WTC11 (cell line): ENCODE results near the gene UBN1. TPM values are rescaled to one million over a fixed set of nuclear protein-coding genes. Genes with fewer than 3 reads are reported as not detected.

Source experiments
- ATAC-seq: fragments of 200-7000 bp; cut with Tn5 transposase; 2 replicates; pipeline ENCODE4 v1.10.0; 2021; ENCODE audit warnings: mild to moderate bottlenecking, moderate library complexity
- CTCF ChIA-PET: fragments of 300-600 bp; sonication (Branson Sonifier 250); formaldehyde crosslinking; loops from one replicate; lab custom pipeline; 2021; ENCODE audit warnings: antibody characterized with exemption; lab: Charles Lee
- POLR2A ChIA-PET: fragments of 350-600 bp; sonication (Branson Sonifier 250); formaldehyde crosslinking; loops from one replicate; lab custom pipeline; 2021; ENCODE audit warnings: antibody characterized with exemption; lab: Charles Lee
- DNase-seq: peaks from one replicate; pipeline ENCODE4 v3.0.0; 2021; ENCODE audit warnings: low spot score
- H3K27ac Mint-ChIP-seq: 2 replicates; pipeline ENCODE4 v1.8.0; 2021; ENCODE audit warnings: mixed read lengths
- H3K27me3 Mint-ChIP-seq: 2 replicates; pipeline ENCODE4 v1.8.0; 2021; ENCODE audit warnings: low read depth, mild to moderate bottlenecking, moderate library complexity, mixed read lengths
- H3K36me3 Mint-ChIP-seq: 2 replicates; pipeline ENCODE4 v1.8.0; 2021; ENCODE audit warnings: mixed read lengths
- H3K4me1 Mint-ChIP-seq: 2 replicates; pipeline ENCODE4 v1.8.0; 2022; ENCODE audit warnings: mixed read lengths
- H3K4me3 Mint-ChIP-seq: 2 replicates; pipeline ENCODE4 v1.8.0; 2021; ENCODE audit warnings: mild to moderate bottlenecking, moderate library complexity, mixed read lengths
- H3K9me3 Mint-ChIP-seq: 2 replicates; pipeline ENCODE4 v1.8.0; 2021; ENCODE audit warnings: mixed read lengths
- CBFB ChIP-seq: sonication (generic); formaldehyde crosslinking; IDR thresholded peaks from 2 replicates; pipeline ENCODE4 v1.8.1; 2022; ENCODE audit warnings: mild to moderate bottlenecking, low read depth, missing genetic modification reagents
- EMX1 ChIP-seq: fragments of 250-450 bp; sonication (Bioruptor Pico); IDR thresholded peaks from 2 replicates; pipeline ENCODE4 v1.8.0; 2021; ENCODE audit warnings: mild to moderate bottlenecking
- FOXK1 ChIP-seq: sonication (generic); formaldehyde crosslinking; IDR thresholded peaks from 2 replicates; pipeline ENCODE4 v1.8.0; 2022; ENCODE audit warnings: mild to moderate bottlenecking, moderate library complexity, missing genetic modification reagents
- GABPB1 ChIP-seq: sonication (generic); formaldehyde crosslinking; IDR thresholded peaks from 2 replicates; pipeline ENCODE4 v1.8.1; 2023; ENCODE audit warnings: mild to moderate bottlenecking, missing genetic modification reagents
- GRHL2 ChIP-seq: fragments of 250-450 bp; sonication (Bioruptor Pico); IDR thresholded peaks from 2 replicates; pipeline ENCODE4 v1.8.0; 2022; ENCODE audit warnings: mild to moderate bottlenecking, moderate library complexity; ENCODE audit not compliant: insufficient replicate concordance, severe bottlenecking
- HMGA2 ChIP-seq: fragments of 250-450 bp; sonication (Bioruptor Pico); IDR thresholded peaks from 2 replicates; pipeline ENCODE4 v1.4.0; 2021; ENCODE audit warnings: mild to moderate bottlenecking, moderate library complexity
- MYBL2 ChIP-seq: sonication (generic); formaldehyde crosslinking; IDR thresholded peaks from 2 replicates; pipeline ENCODE4 v1.8.1; 2023; ENCODE audit warnings: mild to moderate bottlenecking, moderate library complexity, missing genetic modification reagents
- NFYB ChIP-seq: sonication (generic); formaldehyde crosslinking; conservative IDR thresholded peaks from 2 replicates; pipeline ENCODE4 v1.8.0; 2022; ENCODE audit warnings: low read depth, missing genetic modification reagents
- PRRX2 ChIP-seq: fragments of 250-450 bp; sonication (Bioruptor Pico); IDR thresholded peaks from 2 replicates; pipeline ENCODE4 v1.8.0; 2021; ENCODE audit warnings: mild to moderate bottlenecking
- RELA ChIP-seq: sonication (generic); formaldehyde crosslinking; IDR thresholded peaks from 2 replicates; pipeline ENCODE4 v1.8.1; 2022; ENCODE audit warnings: missing genetic modification reagents, mild to moderate bottlenecking, borderline replicate concordance
- ZBTB21 ChIP-seq: sonication (generic); formaldehyde crosslinking; IDR thresholded peaks from 2 replicates; pipeline ENCODE4 v1.8.1; 2023; ENCODE audit warnings: mild to moderate bottlenecking, missing genetic modification reagents, borderline replicate concordance
- ZNF219 ChIP-seq: sonication (generic); formaldehyde crosslinking; IDR thresholded peaks from 2 replicates; pipeline ENCODE4 v1.8.0; 2023; ENCODE audit warnings: missing genetic modification reagents, mild to moderate bottlenecking, borderline replicate concordance
- ZNF232 ChIP-seq: sonication (generic); formaldehyde crosslinking; IDR thresholded peaks from 2 replicates; pipeline ENCODE4 v1.8.0; 2022; ENCODE audit warnings: mild to moderate bottlenecking, missing genetic modification reagents
- ZNF396 ChIP-seq: fragments of 250-450 bp; sonication (Bioruptor Pico); IDR thresholded peaks from 2 replicates; pipeline ENCODE4 v1.8.0; 2021; ENCODE audit warnings: mild to moderate bottlenecking, moderate library complexity, borderline replicate concordance
- ZNF416 ChIP-seq: fragments of 250-450 bp; sonication (Bioruptor Pico); IDR thresholded peaks from 2 replicates; pipeline ENCODE4 v1.9.0; 2021; ENCODE audit warnings: mild to moderate bottlenecking, inconsistent platforms
- ZNF423 ChIP-seq: fragments of 250-450 bp; sonication (Bioruptor Pico); IDR thresholded peaks from 2 replicates; pipeline ENCODE4 v2.1.2; 2022; ENCODE audit warnings: mild to moderate bottlenecking, moderate library complexity
- total RNA-seq: library from RNA; stranded (reverse); gene quantifications from 3 replicates; pipeline ENCODE4 v1.2.3, GENCODE V29; 2021
- TF ChIP-seq, protein P1 (sequence below): fragments of 250-450 bp; sonication (Bioruptor Pico); IDR thresholded peaks from 2 replicates; pipeline ENCODE4 v1.9.0; 2021; ENCODE audit warnings: mild to moderate bottlenecking
- TF ChIP-seq, protein P2 (sequence below): sonication (generic); formaldehyde crosslinking; IDR thresholded peaks from 2 replicates; pipeline ENCODE4 v1.8.1; 2022; ENCODE audit warnings: low read depth, missing genetic modification reagents, borderline replicate concordance
- TF ChIP-seq, protein P3 (sequence below): sonication (generic); formaldehyde crosslinking; IDR thresholded peaks from 2 replicates; pipeline ENCODE4 v1.8.0; 2022; ENCODE audit warnings: mild to moderate bottlenecking, missing genetic modification reagents
- TF ChIP-seq, protein P4 (sequence below): sonication (generic); formaldehyde crosslinking; IDR thresholded peaks from 2 replicates; pipeline ENCODE4 v1.8.1; 2022; ENCODE audit warnings: missing genetic modification reagents, borderline replicate concordance
- TF ChIP-seq, protein P5 (sequence below): fragments of 250-450 bp; sonication (Bioruptor Pico); IDR thresholded peaks from 2 replicates; pipeline ENCODE4 v1.9.0; 2021; ENCODE audit warnings: mild to moderate bottlenecking
- TF ChIP-seq, protein P6 (sequence below): fragments of 250-450 bp; sonication (Bioruptor Pico); conservative IDR thresholded peaks from 2 replicates; pipeline ENCODE4 v1.9.0; 2021; ENCODE audit warnings: mild to moderate bottlenecking

The UBN1 gene
- total RNA-seq, 1 experiment from 2014 or later, result 38.5 TPM

DNA sequence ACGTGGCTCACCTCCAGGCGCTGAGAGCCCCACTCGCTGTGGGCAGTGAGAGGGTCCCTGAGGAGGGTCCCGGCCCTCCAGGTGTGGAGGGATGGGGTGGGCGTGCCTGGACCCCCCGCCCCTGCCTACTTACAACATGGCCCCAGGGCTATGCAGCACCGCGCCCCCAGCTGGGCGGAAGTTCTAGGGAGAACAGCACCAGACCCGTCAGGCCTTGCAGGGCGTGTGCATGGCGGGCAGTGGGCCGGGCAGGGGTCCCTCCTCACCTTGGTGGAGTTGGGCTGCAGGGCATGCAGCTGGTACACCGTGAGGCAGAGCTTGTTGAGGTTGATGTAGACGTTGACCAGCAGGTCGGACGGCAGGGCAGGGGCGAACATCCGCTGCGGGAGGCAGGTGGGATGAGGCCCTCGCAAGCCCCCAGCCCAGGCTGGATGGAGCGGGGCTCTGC lies 49.5 kb upstream of the UBN1 start:
- Mint-ChIP-seq H3K4me3 (no peak overlapping the region), H3K36me3 (peaks cover 4% of the 10 kb centered on the region; the same call in 1 of the 2 replicates), H3K4me1 (peaks cover 9% of the 10 kb centered on the region), H3K27me3 (no peaks in the 10 kb centered on the region), H3K27ac (no peak overlapping the region), H3K9me3 (no peaks in the 10 kb centered on the region)
- ChIA-PET POLR2A (no interaction called here), CTCF (no interaction called here)
- ATAC-seq (no peak), DNase-seq (no peak)
- no peak for TF ChIP-seq ZNF396 (CRISPR knock-in tag)
- no peak for TF ChIP-seq CBFB (CRISPR knock-in tag)
- TF ChIP-seq, protein P1, sequence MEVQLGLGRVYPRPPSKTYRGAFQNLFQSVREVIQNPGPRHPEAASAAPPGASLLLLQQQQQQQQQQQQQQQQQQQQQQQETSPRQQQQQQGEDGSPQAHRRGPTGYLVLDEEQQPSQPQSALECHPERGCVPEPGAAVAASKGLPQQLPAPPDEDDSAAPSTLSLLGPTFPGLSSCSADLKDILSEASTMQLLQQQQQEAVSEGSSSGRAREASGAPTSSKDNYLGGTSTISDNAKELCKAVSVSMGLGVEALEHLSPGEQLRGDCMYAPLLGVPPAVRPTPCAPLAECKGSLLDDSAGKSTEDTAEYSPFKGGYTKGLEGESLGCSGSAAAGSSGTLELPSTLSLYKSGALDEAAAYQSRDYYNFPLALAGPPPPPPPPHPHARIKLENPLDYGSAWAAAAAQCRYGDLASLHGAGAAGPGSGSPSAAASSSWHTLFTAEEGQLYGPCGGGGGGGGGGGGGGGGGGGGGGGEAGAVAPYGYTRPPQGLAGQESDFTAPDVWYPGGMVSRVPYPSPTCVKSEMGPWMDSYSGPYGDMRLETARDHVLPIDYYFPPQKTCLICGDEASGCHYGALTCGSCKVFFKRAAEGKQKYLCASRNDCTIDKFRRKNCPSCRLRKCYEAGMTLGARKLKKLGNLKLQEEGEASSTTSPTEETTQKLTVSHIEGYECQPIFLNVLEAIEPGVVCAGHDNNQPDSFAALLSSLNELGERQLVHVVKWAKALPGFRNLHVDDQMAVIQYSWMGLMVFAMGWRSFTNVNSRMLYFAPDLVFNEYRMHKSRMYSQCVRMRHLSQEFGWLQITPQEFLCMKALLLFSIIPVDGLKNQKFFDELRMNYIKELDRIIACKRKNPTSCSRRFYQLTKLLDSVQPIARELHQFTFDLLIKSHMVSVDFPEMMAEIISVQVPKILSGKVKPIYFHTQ (CRISPR knock-in tag), result no peak
- TF ChIP-seq GRHL2 (CRISPR knock-in tag), result no peak
- TF ChIP-seq, protein P2, sequence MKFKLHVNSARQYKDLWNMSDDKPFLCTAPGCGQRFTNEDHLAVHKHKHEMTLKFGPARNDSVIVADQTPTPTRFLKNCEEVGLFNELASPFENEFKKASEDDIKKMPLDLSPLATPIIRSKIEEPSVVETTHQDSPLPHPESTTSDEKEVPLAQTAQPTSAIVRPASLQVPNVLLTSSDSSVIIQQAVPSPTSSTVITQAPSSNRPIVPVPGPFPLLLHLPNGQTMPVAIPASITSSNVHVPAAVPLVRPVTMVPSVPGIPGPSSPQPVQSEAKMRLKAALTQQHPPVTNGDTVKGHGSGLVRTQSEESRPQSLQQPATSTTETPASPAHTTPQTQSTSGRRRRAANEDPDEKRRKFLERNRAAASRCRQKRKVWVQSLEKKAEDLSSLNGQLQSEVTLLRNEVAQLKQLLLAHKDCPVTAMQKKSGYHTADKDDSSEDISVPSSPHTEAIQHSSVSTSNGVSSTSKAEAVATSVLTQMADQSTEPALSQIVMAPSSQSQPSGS (CRISPR knock-in tag), result no peak
- TF ChIP-seq, protein P3, sequence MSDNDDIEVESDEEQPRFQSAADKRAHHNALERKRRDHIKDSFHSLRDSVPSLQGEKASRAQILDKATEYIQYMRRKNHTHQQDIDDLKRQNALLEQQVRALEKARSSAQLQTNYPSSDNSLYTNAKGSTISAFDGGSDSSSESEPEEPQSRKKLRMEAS, result no peak
- TF ChIP-seq, protein P4, sequence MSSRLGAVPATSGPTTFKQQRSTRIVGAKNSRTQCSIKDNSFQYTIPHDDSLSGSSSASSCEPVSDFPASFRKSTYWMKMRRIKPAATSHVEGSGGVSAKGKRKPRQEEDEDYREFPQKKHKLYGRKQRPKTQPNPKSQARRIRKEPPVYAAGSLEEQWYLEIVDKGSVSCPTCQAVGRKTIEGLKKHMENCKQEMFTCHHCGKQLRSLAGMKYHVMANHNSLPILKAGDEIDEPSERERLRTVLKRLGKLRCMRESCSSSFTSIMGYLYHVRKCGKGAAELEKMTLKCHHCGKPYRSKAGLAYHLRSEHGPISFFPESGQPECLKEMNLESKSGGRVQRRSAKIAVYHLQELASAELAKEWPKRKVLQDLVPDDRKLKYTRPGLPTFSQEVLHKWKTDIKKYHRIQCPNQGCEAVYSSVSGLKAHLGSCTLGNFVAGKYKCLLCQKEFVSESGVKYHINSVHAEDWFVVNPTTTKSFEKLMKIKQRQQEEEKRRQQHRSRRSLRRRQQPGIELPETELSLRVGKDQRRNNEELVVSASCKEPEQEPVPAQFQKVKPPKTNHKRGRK (CRISPR knock-in tag), result no peak
- no peak for TF ChIP-seq RELA (CRISPR knock-in tag)
- TF ChIP-seq GABPB1 (CRISPR knock-in tag), result no peak
- TF ChIP-seq EMX1 (CRISPR knock-in tag), result no peak
- TF ChIP-seq PRRX2, result no peak

DNA sequence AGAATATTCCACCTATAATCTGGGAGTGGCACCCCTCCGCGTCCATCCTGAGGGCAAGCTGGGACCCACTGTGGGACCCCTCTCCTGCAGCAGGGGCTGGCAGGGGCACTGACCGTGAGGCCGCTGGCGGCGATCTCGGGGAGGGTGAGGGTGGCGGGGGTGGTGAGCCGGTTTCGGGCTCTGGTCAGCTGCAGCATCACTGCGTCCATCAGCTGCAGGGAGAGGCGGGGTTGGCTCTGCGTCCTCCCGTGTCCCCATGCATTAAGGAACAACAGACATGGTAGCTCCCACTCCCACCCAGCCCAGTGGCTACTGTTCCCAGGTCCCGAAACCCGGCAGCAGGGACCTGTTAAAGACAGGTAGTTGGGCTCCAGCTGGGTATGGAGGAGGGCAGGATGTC lies 48.8 kb upstream of the UBN1 start:
- no peak overlapping the region for H3K27ac Mint-ChIP-seq
- H3K9me3 Mint-ChIP-seq, result no peaks in the 10 kb centered on the region
- ChIA-PET CTCF (no interaction called here), POLR2A (no interaction called here)
- H3K27me3 Mint-ChIP-seq, result no peaks in the 10 kb centered on the region
- no peak overlapping the region for H3K4me3 Mint-ChIP-seq
- H3K36me3 Mint-ChIP-seq, result peaks cover 4% of the 10 kb centered on the region; the same call in 1 of the 2 replicates
- no peak for DNase-seq
- H3K4me1 Mint-ChIP-seq, result peaks cover 15% of the 10 kb centered on the region
- no peak for ATAC-seq
- TF ChIP-seq, protein P1 (CRISPR knock-in tag), result no peak
- no peak for TF ChIP-seq NFYB (CRISPR knock-in tag)
- TF ChIP-seq ZNF219 (CRISPR knock-in tag), result no peak
- TF ChIP-seq FOXK1 (CRISPR knock-in tag), result no peak
- no peak for TF ChIP-seq ZNF416 (CRISPR knock-in tag)
- TF ChIP-seq, protein P5, sequence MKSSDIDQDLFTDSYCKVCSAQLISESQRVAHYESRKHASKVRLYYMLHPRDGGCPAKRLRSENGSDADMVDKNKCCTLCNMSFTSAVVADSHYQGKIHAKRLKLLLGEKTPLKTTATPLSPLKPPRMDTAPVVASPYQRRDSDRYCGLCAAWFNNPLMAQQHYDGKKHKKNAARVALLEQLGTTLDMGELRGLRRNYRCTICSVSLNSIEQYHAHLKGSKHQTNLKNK, result no peak
- TF ChIP-seq ZNF423, result no peak
- TF ChIP-seq, protein P6, sequence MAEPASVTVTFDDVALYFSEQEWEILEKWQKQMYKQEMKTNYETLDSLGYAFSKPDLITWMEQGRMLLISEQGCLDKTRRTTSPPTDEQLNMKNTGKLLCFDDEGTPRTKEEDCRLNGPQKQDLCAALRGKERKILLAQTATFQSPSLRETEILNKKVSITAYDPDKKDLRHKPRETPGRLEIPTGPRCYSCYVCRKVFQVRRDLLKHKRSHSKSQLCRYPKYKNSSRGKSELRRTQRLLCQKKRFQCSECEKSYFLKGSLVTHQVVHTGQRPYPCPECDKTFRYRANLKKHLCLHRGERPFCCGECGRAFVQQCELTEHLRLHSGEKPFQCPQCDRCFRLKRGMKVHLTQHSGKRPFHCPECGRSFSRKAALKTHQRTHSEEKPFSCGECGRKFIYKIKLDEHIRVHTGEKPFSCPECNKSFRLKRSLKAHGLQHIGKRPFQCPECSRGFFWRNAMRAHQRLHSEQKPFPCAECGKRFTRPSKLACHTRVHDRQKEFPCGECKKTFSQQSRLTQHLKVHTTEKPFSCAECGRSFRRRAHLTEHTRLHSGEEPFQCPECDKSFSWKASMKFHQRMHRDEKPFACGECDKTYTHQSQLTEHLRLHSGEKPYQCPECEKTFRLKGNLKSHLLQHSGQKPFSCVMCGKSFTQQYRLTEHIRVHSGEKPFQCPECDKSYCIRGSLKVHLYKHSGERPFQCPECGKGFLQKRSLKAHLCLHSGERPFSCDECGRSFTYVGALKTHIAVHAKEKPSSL (CRISPR knock-in tag), result no peak
- no peak for TF ChIP-seq HMGA2 (CRISPR knock-in tag)
- TF ChIP-seq, protein P4 (CRISPR knock-in tag), result no peak
- TF ChIP-seq ZBTB21 (CRISPR knock-in tag), result no peak
- TF ChIP-seq MYBL2, result no peak
- TF ChIP-seq ZNF232 (CRISPR knock-in tag), result no peak
